K562 (cell line): ENCODE results near the gene NEK2. TPM values are rescaled to one million over a fixed set of nuclear protein-coding genes. Genes with fewer than 3 reads are reported as not detected.

Experiments
- L3MBTL2 ChIP-seq: fragments of 450-650 bp; IDR thresholded peaks from 2 replicates; pipeline ENCODE4 v1.6.1; 2016; ENCODE audit warnings: mild to moderate bottlenecking, moderate library complexity
- MAFG ChIP-seq: fragments of 450-650 bp; conservative IDR thresholded peaks from 2 replicates; pipeline ENCODE4 v1.6.1; 2016; ENCODE audit warnings: missing genetic modification characterization, missing compliant biosample characterization
- PHTF2 ChIP-seq: fragments of 250-450 bp; sonication (Bioruptor Pico); IDR thresholded peaks from 2 replicates; pipeline ENCODE4 v1.5.0; 2021; ENCODE audit warnings: mild to moderate bottlenecking
- SMC3 ChIP-seq: conservative IDR thresholded peaks from 2 replicates; pipeline ENCODE4 v1.6.1; 2011; ENCODE audit warnings: low read depth, low read length, improper control_type of control experiment; ENCODE audit not compliant: insufficient read depth
- polyA plus RNA-seq, 8 experiments: library from polyadenylated mRNA; depleted of rRNA in 4 of 8; stranded (reverse) in 5 of 8; unstranded in 3 of 8; fragments of >200 nt; fragmentation: Nextera tagmentation in 2 of 8; fragmentation: Illumina TruSeq in 1 of 8; extraction: Ambion mirVana in 2 of 8; extraction: Trizol in 1 of 8; gene quantifications; 2 replicates each; pipeline versions ENCODE4 v1.2.1 to v1.2.3, GENCODE V29; 2011 to 2014; ENCODE audit warnings: inconsistent platforms in 1 of 8, missing spikeins in 1 of 8
- total RNA-seq, 7 experiments: library from RNA; depleted of rRNA in 6 of 7; stranded (reverse); fragments of >200 nt in 6 of 7; fragmentation: Illumina TruSeq in 2 of 7; extraction: Trizol in 2 of 7; gene quantifications; 2 replicates each; pipeline versions ENCODE4 v1.2.1 to v1.2.3, GENCODE V29; 2011 to 2021; ENCODE audit warnings: low replicate concordance in 1 of 7
- TF ChIP-seq, protein P1 (sequence below): fragments of 450-650 bp; IDR thresholded peaks from 2 replicates; pipeline ENCODE4 v1.6.1; 2016; ENCODE audit warnings: mild to moderate bottlenecking, moderate library complexity
- TF ChIP-seq, protein P2 (sequence below), 2 experiments: fragments of 450-650 bp in 1 of 2; sonication (generic) in 1 of 2; formaldehyde crosslinking in 1 of 2; IDR thresholded peaks in 1 of 2; conservative IDR thresholded peaks in 1 of 2; 2 replicates each; pipeline versions ENCODE4 v1.6.1 to v1.8.1; 2016 to 2023; ENCODE audit warnings: mild to moderate bottlenecking in 2 of 2, moderate library complexity in 2 of 2, inconsistent platforms in 1 of 2, missing genetic modification reagents in 1 of 2

Gene NEK2
- total and polyA plus RNA-seq, 9 of the 15 experiments (the other 6 are each of a cell fraction or from before 2014, with no cell fraction given): 30.0 to 74.7 (median 66.4) TPM

DNA sequence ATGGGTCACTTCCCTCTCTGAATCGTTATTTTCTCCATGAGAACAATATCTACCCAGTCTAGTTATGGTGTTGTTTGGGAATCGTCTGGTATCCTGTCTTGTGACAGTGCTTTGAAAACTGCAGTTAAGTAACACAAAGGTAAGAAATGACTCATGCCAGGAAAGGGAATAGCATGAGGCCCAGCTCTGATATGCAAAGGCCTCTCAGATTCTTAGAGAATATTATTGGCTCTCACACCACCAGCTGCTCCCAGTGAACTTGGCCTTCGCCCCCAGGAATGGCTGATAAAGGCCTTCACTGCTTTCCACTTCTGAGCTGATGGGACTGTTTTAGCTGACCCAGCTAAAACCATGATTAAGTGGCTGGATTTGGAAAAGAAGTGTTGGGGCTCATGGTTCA, 27.1 kb downstream of the NEK2 start (continued):
- TF ChIP-seq, protein P1, sequence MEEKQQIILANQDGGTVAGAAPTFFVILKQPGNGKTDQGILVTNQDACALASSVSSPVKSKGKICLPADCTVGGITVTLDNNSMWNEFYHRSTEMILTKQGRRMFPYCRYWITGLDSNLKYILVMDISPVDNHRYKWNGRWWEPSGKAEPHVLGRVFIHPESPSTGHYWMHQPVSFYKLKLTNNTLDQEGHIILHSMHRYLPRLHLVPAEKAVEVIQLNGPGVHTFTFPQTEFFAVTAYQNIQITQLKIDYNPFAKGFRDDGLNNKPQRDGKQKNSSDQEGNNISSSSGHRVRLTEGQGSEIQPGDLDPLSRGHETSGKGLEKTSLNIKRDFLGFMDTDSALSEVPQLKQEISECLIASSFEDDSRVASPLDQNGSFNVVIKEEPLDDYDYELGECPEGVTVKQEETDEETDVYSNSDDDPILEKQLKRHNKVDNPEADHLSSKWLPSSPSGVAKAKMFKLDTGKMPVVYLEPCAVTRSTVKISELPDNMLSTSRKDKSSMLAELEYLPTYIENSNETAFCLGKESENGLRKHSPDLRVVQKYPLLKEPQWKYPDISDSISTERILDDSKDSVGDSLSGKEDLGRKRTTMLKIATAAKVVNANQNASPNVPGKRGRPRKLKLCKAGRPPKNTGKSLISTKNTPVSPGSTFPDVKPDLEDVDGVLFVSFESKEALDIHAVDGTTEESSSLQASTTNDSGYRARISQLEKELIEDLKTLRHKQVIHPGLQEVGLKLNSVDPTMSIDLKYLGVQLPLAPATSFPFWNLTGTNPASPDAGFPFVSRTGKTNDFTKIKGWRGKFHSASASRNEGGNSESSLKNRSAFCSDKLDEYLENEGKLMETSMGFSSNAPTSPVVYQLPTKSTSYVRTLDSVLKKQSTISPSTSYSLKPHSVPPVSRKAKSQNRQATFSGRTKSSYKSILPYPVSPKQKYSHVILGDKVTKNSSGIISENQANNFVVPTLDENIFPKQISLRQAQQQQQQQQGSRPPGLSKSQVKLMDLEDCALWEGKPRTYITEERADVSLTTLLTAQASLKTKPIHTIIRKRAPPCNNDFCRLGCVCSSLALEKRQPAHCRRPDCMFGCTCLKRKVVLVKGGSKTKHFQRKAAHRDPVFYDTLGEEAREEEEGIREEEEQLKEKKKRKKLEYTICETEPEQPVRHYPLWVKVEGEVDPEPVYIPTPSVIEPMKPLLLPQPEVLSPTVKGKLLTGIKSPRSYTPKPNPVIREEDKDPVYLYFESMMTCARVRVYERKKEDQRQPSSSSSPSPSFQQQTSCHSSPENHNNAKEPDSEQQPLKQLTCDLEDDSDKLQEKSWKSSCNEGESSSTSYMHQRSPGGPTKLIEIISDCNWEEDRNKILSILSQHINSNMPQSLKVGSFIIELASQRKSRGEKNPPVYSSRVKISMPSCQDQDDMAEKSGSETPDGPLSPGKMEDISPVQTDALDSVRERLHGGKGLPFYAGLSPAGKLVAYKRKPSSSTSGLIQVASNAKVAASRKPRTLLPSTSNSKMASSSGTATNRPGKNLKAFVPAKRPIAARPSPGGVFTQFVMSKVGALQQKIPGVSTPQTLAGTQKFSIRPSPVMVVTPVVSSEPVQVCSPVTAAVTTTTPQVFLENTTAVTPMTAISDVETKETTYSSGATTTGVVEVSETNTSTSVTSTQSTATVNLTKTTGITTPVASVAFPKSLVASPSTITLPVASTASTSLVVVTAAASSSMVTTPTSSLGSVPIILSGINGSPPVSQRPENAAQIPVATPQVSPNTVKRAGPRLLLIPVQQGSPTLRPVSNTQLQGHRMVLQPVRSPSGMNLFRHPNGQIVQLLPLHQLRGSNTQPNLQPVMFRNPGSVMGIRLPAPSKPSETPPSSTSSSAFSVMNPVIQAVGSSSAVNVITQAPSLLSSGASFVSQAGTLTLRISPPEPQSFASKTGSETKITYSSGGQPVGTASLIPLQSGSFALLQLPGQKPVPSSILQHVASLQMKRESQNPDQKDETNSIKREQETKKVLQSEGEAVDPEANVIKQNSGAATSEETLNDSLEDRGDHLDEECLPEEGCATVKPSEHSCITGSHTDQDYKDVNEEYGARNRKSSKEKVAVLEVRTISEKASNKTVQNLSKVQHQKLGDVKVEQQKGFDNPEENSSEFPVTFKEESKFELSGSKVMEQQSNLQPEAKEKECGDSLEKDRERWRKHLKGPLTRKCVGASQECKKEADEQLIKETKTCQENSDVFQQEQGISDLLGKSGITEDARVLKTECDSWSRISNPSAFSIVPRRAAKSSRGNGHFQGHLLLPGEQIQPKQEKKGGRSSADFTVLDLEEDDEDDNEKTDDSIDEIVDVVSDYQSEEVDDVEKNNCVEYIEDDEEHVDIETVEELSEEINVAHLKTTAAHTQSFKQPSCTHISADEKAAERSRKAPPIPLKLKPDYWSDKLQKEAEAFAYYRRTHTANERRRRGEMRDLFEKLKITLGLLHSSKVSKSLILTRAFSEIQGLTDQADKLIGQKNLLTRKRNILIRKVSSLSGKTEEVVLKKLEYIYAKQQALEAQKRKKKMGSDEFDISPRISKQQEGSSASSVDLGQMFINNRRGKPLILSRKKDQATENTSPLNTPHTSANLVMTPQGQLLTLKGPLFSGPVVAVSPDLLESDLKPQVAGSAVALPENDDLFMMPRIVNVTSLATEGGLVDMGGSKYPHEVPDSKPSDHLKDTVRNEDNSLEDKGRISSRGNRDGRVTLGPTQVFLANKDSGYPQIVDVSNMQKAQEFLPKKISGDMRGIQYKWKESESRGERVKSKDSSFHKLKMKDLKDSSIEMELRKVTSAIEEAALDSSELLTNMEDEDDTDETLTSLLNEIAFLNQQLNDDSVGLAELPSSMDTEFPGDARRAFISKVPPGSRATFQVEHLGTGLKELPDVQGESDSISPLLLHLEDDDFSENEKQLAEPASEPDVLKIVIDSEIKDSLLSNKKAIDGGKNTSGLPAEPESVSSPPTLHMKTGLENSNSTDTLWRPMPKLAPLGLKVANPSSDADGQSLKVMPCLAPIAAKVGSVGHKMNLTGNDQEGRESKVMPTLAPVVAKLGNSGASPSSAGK: peak; percentile 69
- TF ChIP-seq, protein P2, sequence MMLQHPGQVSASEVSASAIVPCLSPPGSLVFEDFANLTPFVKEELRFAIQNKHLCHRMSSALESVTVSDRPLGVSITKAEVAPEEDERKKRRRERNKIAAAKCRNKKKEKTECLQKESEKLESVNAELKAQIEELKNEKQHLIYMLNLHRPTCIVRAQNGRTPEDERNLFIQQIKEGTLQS (IDR thresholded peaks at IDR 0.05): peak; percentile 59; the same call in 1 of the 2 replicates
- TF ChIP-seq, protein P2 (CRISPR knock-in tag; conservative IDR thresholded peaks at IDR 0.05): no peak
- no peak for TF ChIP-seq PHTF2
- no peak for TF ChIP-seq SMC3
- peak; percentile 64 for TF ChIP-seq L3MBTL2
- TF ChIP-seq MAFG (tag): peak; percentile 74
